GM21786 (cell line): Measurements from ENCODE around the gene DMBX1.

ENCODE experiments used
- ATAC-seq: cut with Tn5 transposase; IDR thresholded peaks from one replicate; pipeline ENCODE4 v1.9.1; 2021; ENCODE audit not compliant: unreplicated experiment

DMBX1 gene

GRCh38 chr1:46489638-46490405 lies at the start of gene DMBX1:
Gene DMBX1 (plus strand): TSS chr1:46489836. CDS start chr1:46507011, 17,175 bp downstream.
- no peak for ATAC-seq

GRCh38 chr1:46440478-46440877 lies 49.2 kb upstream of the DMBX1 start:
- ATAC-seq, result no peak

GRCh38 chr1:46442317-46443161 lies 47.1 kb upstream of the DMBX1 start:
- peak; percentile 69 for ATAC-seq

GRCh38 chr1:46444466-46444865 lies 45.2 kb upstream of the DMBX1 start:
- ATAC-seq, result no peak

GRCh38 chr1:46445773-46446256 lies 43.8 kb upstream of the DMBX1 start:
- ATAC-seq, result no peak

GRCh38 chr1:46446646-46447498 lies 42.8 kb upstream of the DMBX1 start:
- ATAC-seq, result peak; percentile 41

GRCh38 chr1:46447499-46448108 lies 42.0 kb upstream of the DMBX1 start:
- ATAC-seq, result no peak

GRCh38 chr1:46448109-46448911 lies 41.3 kb upstream of the DMBX1 start:
- no peak for ATAC-seq

GRCh38 chr1:46449223-46450159 lies 40.1 kb upstream of the DMBX1 start:
- no peak for ATAC-seq

- no peak for ATAC-seq
Observed at GRCh38 chr1:46450160-46450517, 39.5 kb upstream of the DMBX1 start.

- ATAC-seq, result no peak
Observed at GRCh38 chr1:46451948-46452930, 37.4 kb upstream of the DMBX1 start.

- no peak for ATAC-seq
Observed at GRCh38 chr1:46452931-46453325, 36.7 kb upstream of the DMBX1 start.

GRCh38 chr1:46453449-46453848 lies 36.2 kb upstream of the DMBX1 start:
- ATAC-seq, result no peak

- ATAC-seq, result no peak
Observed at GRCh38 chr1:46455951-46456350, 33.7 kb upstream of the DMBX1 start.

- no peak for ATAC-seq
Observed at GRCh38 chr1:46456411-46456963, 33.1 kb upstream of the DMBX1 start.

GRCh38 chr1:46457178-46457577 lies 32.5 kb upstream of the DMBX1 start:
- no peak for ATAC-seq

GRCh38 chr1:46458190-46458589 lies 31.4 kb upstream of the DMBX1 start:
- no peak for ATAC-seq
